OCI-LY1 (cell line): ENCODE measurements around the gene CDA.

Experiments used
- H2AFZ ChIP-seq: fragments of 200-600 bp; sonication (generic), shearing (Covaris generic); 2 replicates; pipeline ENCODE4 v1.6.0; 2014; ENCODE audit warnings: antibody characterized with exemption, mild to moderate bottlenecking, low read length
- H3F3A ChIP-seq: fragments of 200-600 bp; sonication (generic), shearing (Covaris generic); 2 replicates; pipeline ENCODE4 v1.6.0; 2014; ENCODE audit warnings: mild to moderate bottlenecking, antibody characterized with exemption, low read length, moderate library complexity; ENCODE audit not compliant: insufficient read depth
- H3K27ac ChIP-seq: fragments of 200-600 bp; sonication (generic); 2 replicates; pipeline ENCODE4 v1.5.1; 2014; ENCODE audit warnings: low read length, mixed run types, mild to moderate bottlenecking, low read depth; ENCODE audit not compliant: poor library complexity, severe bottlenecking
- H3K27me3 ChIP-seq: fragments of 200-600 bp; sonication (generic); 2 replicates; pipeline ENCODE4 v1.6.0; 2014; ENCODE audit warnings: antibody characterized with exemption, mild to moderate bottlenecking, low read length, moderate library complexity; ENCODE audit not compliant: insufficient read depth
- H3K36me3 ChIP-seq: fragments of 200-600 bp; sonication (generic); 2 replicates; pipeline ENCODE4 v1.6.1; 2014; ENCODE audit warnings: mild to moderate bottlenecking, antibody characterized with exemption, low read length, moderate library complexity, mixed read lengths; ENCODE audit not compliant: insufficient read depth
- H3K4me1 ChIP-seq: fragments of 200-600 bp; sonication (generic); 2 replicates; pipeline ENCODE4 v1.5.1; 2014; ENCODE audit warnings: mild to moderate bottlenecking, low read length, moderate library complexity; ENCODE audit not compliant: insufficient read depth, severe bottlenecking
- H3K4me2 ChIP-seq: fragments of 200-600 bp; sonication (generic), shearing (Covaris generic); 2 replicates; pipeline ENCODE4 v1.6.1; 2014; ENCODE audit warnings: low read length
- H3K4me3 ChIP-seq: fragments of 200-600 bp; sonication (generic); 2 replicates; pipeline ENCODE4 v1.5.1; 2014; ENCODE audit warnings: low read length, low read depth, mild to moderate bottlenecking, mixed read lengths; ENCODE audit not compliant: poor library complexity, severe bottlenecking
- H3K79me2 ChIP-seq: fragments of 200-600 bp; shearing (Covaris generic); 2 replicates; pipeline ENCODE4 v1.6.1; 2016; ENCODE audit warnings: mixed run types, low read length, mixed read lengths; ENCODE audit not compliant: insufficient read depth
- H3K9ac ChIP-seq: fragments of 200-600 bp; sonication (generic), shearing (Covaris generic); 2 replicates; pipeline ENCODE4 v1.6.1; 2014; ENCODE audit warnings: mild to moderate bottlenecking, low read length, mixed read lengths
- H3K9me2 ChIP-seq: fragments of 200-600 bp; sonication (generic), shearing (Covaris generic); 2 replicates; pipeline ENCODE4 v1.6.1; 2014; ENCODE audit warnings: low read depth, mild to moderate bottlenecking, low read length, mixed read lengths
- H3K9me3 ChIP-seq: fragments of 200-600 bp; shearing (Covaris generic); 2 replicates; pipeline ENCODE4 v1.6.1; 2014; ENCODE audit warnings: low read length, mixed read lengths
- H4K20me1 ChIP-seq: fragments of 200-600 bp; sonication (generic), shearing (Covaris generic); 2 replicates; pipeline ENCODE4 v1.6.0; 2016; ENCODE audit warnings: mild to moderate bottlenecking, low read length; ENCODE audit not compliant: insufficient read depth
- EZH2 ChIP-seq: fragments of 200-600 bp; sonication (generic), shearing (Covaris generic); IDR thresholded peaks from 2 replicates; pipeline ENCODE4 v1.8.0; 2017; ENCODE audit warnings: borderline replicate concordance, mixed run types, mild to moderate bottlenecking, antibody characterized with exemption, low read length, moderate library complexity, mixed read lengths
- TF ChIP-seq, protein P1 (sequence below): fragments of 200-600 bp; sonication (generic), shearing (Covaris generic); IDR thresholded peaks from 2 replicates; pipeline ENCODE4 v1.5.1; 2017; ENCODE audit warnings: mild to moderate bottlenecking, antibody characterized with exemption, low read length, moderate library complexity, mixed read lengths

The CDA gene

DNA sequence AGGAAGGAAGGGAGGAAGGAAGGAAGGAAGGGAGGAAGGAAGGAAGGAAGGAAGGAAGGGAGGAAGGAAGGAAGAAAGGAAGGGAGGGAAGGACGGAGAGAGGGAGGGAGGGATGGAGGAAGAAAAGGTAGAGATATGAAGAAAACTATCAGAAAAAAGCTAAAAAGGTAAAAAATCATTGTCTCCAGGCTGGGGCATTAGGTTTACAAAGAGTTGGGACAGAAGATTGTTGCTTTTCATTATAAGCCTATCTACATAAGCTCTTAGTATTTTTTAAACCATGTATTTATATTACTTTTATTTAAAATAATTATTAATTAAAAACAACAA is 37.2 kb downstream of the CDA start:
- no peaks in the 10 kb centered on the region for H3K9me3 ChIP-seq
- no peak overlapping the region for H3K4me2 ChIP-seq
- H3K27me3 ChIP-seq = no peaks in the 10 kb centered on the region
- no peaks in the 10 kb centered on the region for H4K20me1 ChIP-seq
- no peak overlapping the region for H3K9ac ChIP-seq
- no peaks in the 10 kb centered on the region for H3K36me3 ChIP-seq
- H2AFZ ChIP-seq = no peak overlapping the region
- no peaks in the 10 kb centered on the region for H3K9me2 ChIP-seq
- no peaks in the 10 kb centered on the region for H3K79me2 ChIP-seq
- H3K4me3 ChIP-seq = no peak overlapping the region
- TF ChIP-seq, protein P1, sequence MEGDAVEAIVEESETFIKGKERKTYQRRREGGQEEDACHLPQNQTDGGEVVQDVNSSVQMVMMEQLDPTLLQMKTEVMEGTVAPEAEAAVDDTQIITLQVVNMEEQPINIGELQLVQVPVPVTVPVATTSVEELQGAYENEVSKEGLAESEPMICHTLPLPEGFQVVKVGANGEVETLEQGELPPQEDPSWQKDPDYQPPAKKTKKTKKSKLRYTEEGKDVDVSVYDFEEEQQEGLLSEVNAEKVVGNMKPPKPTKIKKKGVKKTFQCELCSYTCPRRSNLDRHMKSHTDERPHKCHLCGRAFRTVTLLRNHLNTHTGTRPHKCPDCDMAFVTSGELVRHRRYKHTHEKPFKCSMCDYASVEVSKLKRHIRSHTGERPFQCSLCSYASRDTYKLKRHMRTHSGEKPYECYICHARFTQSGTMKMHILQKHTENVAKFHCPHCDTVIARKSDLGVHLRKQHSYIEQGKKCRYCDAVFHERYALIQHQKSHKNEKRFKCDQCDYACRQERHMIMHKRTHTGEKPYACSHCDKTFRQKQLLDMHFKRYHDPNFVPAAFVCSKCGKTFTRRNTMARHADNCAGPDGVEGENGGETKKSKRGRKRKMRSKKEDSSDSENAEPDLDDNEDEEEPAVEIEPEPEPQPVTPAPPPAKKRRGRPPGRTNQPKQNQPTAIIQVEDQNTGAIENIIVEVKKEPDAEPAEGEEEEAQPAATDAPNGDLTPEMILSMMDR = no peak
- no peak for TF ChIP-seq EZH2
- H3F3A ChIP-seq = no peaks in the 10 kb centered on the region
- H3K27ac ChIP-seq = no peak overlapping the region
- no peaks in the 10 kb centered on the region for H3K4me1 ChIP-seq

- Histone ChIP-seq H3K9me2 (no peaks in the 10 kb centered on the region), H3K27ac (no peak overlapping the region), H3K79me2 (no peaks in the 10 kb centered on the region), H3K27me3 (no peaks in the 10 kb centered on the region), H3K36me3 (no peaks in the 10 kb centered on the region), H3K9me3 (no peaks in the 10 kb centered on the region), H4K20me1 (no peaks in the 10 kb centered on the region), H3F3A (no peaks in the 10 kb centered on the region), H2AFZ (no peak overlapping the region), H3K4me1 (no peaks in the 10 kb centered on the region), H3K9ac (no peak overlapping the region), H3K4me3 (no peak overlapping the region), H3K4me2 (no peak overlapping the region)
- no peak for TF ChIP-seq EZH2
- TF ChIP-seq, protein P1 = no peak
Observed at GRCh38 chr1:20626524-20626923, 37.6 kb downstream of the CDA start.

GRCh38 chr1:20630729-20631128 is 41.8 kb downstream of the CDA start:
- no peaks in the 10 kb centered on the region for H3K79me2 ChIP-seq
- TF ChIP-seq EZH2 = no peak
- TF ChIP-seq, protein P1 = no peak
- H3F3A ChIP-seq = no peaks in the 10 kb centered on the region; the same call in 1 of the 2 replicates
- H3K27me3 ChIP-seq = no peaks in the 10 kb centered on the region
- no peaks in the 10 kb centered on the region for H4K20me1 ChIP-seq
- no peak overlapping the region for H3K4me2 ChIP-seq
- H3K9me2 ChIP-seq = no peaks in the 10 kb centered on the region
- no peak overlapping the region for H3K27ac ChIP-seq
- H3K36me3 ChIP-seq = no peaks in the 10 kb centered on the region
- no peak overlapping the region for H3K9ac ChIP-seq
- H3K9me3 ChIP-seq = no peaks in the 10 kb centered on the region
- H3K4me1 ChIP-seq = peaks cover 9% of the 10 kb centered on the region
- H3K4me3 ChIP-seq = no peak overlapping the region
- H2AFZ ChIP-seq = no peak overlapping the region
